GM21367 (cell line): Measurements from ENCODE around the gene TTLL5.
"Not testable (repeated sequence)": the region's sequence is repeated elsewhere in the genome, so short reads cannot be mapped to it uniquely, and the experiment has no call there.

Experiments used
- ATAC-seq: cut with Tn5 transposase; IDR thresholded peaks from one replicate; pipeline ENCODE4 v1.9.1; 2021; ENCODE audit not compliant: unreplicated experiment

The TTLL5 gene

DNA sequence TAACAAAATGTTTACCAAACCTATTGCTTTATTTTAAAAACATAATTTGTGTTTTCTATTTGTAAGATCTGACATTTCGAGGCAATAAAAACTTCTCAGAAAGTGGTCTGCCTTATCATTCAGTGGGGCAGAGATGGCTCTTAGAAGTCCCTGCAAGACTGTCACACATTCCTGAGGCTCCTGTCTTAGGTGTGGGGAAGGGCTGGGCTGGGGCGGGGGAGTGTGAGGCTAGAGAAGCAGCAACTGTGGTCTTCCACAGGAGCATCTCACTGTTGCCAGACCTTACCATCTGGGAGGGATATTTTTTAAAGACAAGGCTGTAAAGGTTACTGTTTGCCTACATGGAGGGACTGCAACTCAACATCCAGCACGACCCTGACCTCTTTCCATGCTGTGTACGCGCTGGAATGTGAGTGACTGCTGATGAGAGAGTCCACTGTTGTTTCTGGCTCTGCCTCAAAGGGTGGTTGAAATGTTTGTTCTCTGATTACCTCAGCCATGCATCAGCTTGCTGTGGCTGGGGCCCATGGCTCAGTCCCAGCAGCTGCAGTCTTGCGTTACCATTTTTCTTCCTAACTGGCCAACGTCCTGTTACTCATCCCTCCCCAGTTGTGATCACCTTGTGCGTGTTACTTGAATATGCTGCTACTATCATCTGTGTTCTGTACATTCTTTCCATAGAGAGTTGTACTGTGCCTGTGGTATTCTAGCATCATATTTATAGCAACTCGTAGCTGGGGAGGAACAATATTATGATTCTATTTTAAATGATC, 12.8 kb upstream of the TTLL5 start:
- ATAC-seq: no peak

DNA sequence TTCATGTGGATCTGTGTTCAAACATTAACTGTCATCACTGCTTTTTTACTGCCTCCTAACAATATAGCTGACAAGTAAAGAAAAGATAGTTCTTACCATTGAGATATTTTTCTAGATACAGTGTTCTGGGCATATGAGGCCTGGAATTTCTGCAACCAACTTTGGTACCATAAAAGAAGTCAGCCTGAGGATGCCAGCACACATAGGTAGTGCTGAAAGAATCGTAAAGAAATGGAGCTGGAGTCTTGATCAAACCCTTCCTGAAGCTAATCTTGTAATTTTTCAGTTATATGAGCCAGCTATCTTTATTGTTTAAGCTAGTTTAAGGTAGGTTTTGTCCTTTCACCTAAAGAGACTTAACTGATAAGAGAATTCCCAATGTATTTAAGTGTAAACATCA, 11.7 kb upstream of the TTLL5 start:
- ATAC-seq: no peak

DNA sequence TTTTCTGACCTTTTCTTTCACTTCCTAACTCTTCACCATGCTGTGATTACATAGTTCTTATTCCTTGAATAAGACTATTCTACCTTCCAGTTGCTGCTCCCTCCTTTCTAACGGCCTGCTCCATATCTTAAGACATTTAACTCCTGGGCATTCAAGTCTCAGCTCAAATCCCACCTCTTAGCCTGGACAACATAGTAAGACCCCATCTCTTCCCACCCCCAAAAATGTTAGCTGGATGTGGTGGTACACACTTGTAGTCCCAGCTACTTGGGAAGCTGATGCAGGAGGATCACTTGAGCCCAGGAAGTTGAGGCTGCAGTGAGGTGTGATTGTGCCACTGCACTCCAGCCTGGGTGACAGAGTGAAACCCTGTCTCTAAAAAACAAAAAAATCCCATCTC, 11.3 kb upstream of the TTLL5 start:
- ATAC-seq: no peak

DNA sequence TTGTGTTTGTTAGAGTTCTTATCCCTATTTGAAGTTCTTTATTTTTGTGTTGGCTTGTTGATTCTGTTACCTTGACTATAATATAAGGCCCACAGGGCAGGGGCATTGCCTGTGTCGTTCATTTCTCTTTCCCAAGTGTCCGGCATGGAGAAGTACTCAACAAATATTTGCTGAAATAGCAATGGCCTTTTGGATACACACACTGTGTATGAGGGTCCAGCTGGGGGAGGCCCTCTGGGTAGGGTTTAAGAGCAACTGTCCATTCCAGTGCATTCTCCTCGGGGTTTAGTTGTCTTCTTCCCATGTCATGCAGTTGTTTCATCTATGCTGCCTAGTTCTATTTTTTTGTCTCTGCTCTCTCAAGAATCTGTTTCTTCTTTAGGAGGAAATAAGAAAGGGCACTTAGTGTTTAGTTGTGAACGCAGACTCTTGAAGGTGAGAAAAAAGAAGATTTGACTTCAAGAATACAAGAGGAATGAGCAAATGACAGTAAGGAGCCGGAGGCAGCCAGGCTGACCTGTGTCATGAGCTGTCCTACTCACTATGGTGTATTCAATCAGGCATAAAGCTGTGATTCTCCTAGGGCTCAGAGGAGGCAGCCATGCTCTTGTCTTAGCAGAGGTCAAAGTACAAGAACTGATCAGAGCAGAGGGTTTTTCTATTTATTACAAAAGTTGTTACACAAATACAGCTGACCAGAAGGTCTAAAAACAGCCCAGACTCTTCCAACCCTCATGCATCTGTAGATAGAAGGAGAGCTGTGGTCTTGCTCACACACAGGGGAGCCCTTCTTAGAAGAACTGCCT, 10.6 kb upstream of the TTLL5 start:
- no peak for ATAC-seq

DNA sequence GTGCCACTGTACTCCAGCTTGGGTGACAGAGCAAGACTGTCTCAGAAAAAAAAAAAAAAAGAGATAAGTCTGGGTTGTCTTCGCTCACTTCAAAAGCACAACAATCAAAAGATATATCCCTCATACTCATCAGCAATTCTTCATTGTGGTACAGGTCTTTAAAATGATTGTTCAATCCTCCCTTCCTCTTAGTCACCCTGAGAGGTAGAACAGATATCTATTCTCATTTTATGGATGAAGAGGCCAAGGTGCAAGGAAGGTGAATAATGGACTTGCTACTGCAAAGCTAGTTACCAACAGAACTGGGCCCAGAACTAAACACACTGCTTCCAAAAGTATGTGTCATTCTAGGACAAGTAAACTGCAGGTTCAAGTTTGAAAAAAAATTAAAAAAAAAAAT, 7.5 kb upstream of the TTLL5 start:
- ATAC-seq: no peak

DNA sequence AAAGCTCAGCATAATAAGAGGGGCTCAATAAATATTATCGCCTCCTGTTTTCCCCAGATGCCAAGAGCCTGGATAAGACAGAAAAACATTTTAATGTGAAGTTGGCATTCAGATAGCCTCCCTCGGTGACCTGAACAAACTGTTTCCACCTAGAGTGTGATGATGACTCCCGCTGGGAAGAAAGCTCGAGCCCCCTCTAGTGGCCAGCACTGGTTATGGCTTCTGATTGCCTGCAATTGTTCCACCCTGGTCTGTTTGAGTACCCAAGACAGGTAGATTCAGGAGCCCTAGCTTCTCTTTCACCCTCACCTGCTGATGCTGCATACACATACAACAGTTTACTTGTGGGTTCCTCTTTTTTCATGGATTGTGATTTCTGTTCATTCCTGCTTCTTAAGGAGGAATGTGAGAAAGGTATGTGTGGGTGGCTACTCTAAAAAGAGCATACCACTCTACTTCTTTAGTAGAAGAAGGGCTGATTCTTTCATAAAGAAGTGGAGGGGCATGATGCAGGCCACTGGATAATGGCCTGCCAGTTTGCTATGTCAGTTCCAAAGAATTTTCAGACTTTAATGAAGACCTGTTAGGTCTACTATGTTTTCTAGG, 6.8 kb upstream of the TTLL5 start:
- peak; percentile 65 for ATAC-seq

DNA sequence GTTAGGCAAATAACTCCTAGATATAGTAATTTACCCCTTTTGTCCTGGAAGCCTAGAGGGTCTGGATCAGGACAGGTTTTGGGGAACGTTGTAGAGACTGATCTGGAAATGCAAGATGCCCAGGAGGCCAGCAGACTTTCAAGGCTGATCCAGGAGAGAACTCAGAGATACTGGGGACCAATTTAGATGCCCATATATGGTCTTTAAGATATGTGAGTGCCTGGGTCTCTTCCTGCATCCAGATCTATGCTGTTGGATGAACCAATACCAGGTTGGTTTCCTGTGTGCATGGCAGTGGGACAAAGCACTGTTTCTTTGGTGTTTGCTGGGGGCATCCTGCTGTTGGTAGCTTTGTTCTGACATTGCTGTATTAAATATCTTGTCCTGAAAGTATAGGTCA, 5.8 kb upstream of the TTLL5 start:
- ATAC-seq: no peak

DNA sequence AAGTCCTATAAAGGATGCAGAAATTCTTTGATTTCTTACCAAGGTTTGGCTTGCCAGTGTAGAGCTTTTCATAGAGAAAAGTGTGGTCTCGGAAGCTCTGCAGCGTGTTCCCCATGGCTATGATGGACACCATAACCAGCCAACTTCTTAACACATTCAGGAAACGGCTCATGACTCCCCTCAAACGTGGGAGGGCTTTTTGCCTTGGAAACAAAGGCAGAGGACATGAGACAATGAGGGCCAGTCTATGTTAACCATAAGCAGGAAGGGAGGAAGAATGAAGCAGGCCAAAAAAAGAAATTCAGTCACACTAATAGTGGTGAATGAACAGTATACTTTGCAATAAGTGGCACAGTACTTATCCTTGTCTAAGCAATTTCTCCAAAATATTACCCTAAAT, 3.7 kb upstream of the TTLL5 start:
- ATAC-seq: no peak

DNA sequence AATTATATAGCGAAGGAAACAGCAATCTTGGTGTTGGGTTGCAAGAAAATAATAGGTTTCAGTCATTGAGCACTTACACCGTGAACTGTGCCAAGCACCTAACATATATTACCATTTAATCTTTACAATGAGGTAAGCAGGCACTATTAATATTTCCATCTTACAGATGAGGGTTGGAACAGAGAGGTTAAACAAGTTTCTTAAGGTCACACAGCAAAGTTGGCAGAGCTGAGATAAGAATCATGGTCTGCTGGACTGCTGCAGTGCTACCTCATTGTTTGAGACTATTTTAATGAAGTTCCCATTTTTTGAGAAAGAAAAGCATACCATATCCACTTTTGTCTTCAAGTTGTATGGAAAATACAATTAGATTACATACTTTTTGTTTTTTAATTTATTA, 2.1 kb upstream of the TTLL5 start:
- no peak for ATAC-seq

DNA sequence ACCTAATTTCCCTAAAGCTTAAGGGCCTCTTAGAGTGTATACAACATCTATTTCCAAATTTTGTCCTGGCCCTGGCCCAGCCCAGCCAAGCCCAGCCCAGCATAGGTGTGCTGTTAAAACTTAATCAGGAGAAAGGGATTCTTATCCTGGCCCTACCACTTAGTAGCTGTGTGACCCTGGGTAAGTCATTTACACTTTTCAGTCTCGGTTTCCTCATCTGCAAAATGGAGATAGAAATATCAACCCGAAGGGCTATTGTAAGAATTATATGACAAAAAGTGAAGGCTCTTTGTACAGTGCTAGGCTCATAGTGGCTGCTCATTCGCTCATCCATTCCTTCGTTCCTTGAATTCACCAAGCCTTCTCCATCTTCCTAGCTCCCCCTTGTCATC, 812 bp upstream of the TTLL5 start:
- no peak for ATAC-seq

DNA sequence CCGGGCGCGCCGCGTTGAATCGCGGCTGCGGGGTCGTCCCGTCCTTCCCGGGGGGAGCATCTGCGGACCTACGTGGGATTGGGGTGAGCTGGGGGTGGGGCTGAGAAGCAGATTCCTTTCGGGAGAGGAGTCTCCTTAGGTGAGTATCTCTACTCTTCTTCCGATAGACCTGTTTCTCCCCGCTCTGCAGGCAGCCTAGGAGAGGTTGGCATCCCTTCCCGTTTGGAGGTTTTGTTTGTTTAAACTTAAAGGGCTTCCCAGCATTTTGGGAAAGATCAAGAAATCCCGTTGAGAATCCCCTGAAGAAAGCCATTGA, 411 bp downstream of the TTLL5 start:
- no peak for ATAC-seq

DNA sequence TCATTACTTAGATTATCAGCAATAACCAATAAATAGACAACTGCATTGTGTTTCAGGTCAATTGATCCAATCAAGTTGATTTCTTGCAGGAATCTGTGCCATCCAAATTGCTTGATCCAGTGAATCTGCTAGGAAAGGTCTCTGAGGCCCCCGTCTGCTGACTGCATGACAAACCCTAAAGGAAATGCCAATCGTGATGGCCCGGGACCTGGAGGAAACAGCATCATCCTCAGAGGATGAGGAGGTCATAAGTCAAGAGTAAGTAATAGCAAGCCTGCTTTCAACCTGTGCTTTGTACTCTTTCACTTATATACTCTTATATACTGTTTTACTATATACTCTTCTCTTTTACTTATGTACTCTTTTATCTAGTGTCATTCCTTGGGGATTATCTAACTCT, 1.9 kb downstream of the TTLL5 start:
- ATAC-seq: no peak

DNA sequence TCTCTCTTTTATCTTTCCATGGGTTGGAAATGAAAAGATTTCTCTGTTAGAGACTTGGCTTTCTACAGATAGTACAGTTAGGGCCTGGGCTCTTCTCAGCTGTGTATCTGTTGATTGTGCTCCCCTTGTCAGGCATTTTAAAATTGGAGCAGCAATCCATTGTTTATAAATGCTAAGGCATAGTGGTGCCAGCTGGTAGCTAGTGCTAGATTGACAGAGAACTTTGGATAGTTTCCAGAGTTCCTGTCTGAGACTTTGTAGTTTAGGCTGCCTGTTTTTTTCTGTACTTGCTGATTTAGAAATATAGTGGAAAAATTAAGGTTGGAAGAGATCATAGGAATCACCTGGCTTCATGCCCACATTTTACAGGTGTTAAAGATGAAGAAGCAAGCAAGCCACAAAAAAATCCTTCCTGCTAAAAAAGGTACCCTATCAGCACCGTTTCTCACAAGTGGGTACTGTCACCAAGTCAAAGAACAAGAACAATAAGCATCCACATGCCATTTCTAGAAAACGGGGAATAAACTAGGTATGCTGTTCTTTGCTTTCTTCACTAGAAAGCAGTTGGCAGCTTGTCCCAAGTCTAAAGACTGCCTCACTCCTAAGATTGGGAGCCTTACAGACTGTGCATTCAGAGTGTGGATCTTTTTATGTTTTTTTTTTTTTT, 6.2 kb downstream of the TTLL5 start:
- no peak for ATAC-seq

DNA sequence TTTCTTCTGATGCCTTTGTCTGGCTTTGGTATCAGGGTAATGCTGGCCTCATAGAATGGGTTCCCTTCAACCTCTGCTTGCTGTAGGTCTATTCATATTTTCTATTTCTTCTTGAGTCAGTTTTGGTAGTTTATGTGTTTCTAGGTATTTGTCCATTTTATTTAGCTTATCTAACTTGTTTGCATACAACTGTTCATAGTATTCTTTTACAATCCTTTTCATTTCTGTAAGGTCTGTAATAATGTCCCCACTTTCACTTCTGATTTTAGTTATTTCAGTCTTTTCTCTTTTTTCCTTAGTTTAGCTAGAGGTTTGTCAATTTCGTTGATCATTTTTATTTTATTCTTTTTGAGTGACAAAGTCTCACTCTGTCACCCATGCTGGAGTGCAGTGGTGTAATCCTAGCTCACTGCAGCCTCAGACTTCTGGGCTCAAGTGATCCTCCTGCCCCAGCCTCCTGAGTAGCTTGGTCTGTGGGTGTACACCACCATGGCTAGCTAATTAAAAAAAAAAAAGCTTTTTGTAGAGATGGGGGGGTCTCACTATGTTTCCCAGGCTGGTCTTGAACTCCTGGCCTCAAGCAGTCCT, 11.7 kb downstream of the TTLL5 start:
- ATAC-seq: no peak

DNA sequence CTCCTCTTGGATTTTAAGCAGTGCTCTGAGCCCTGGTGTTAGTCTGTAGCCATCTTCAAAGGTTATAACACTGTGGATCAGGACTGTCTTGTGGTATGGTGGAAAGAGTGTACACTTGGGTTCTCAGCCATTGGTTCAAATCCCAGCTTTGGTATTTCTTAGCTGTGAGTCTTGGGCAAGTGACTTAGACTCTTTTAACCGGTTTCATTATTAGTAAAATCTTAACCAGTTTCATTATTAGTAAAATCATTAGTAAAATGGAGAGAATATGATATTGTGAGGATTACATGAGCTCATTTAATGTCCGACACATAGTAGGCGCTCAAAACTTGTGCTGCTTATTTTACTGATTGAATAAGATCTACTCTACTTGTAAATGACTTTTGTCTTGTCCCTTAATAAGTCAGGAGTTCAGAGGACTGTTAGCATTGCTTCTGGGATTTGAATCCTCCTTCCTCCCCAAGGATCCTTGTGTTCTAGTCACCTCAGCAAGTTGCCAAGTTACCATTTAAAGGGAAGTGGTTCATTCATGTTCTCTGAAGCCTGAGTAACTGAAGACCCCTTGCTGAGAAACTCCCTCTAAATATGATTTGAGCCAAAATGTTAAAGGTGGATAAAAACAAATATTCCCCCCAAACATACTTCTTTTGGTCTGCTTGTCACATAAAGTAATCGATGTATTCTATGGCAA, 12.4 kb downstream of the TTLL5 start:
- ATAC-seq: no peak

DNA sequence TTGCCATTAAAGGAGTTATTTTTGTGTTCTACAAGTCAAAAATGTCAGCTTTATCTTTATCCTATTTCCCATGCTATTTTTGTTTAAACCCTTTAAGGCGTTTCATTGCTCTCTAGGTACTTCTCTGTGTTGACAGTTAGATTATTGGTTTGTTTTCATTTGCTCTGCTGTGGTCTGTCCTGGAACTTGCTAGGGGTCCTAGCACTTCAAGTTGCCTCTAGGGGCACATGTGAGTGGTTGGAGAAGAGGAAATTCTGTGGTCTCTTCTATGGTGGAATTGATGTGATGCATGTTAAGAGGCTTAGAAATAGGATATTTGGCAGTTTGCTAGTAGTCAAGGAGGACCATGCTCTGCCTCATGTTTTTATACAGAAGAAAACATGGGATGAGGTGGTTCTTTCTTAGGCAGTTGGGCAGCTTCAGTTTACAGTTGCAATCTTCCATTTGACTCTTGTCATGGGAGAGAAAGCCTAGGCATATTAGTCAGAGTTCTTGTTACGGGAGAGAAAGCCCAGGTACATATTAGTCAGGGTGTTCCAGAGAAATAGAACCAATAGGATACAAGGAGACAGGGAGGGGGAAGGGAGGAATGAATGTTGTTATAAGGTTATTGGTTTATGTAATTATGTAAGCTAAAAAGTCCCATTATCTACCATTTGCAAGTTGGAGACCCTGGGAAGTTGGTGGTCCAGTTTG, 14.4 kb downstream of the TTLL5 start:
- ATAC-seq: no peak

DNA sequence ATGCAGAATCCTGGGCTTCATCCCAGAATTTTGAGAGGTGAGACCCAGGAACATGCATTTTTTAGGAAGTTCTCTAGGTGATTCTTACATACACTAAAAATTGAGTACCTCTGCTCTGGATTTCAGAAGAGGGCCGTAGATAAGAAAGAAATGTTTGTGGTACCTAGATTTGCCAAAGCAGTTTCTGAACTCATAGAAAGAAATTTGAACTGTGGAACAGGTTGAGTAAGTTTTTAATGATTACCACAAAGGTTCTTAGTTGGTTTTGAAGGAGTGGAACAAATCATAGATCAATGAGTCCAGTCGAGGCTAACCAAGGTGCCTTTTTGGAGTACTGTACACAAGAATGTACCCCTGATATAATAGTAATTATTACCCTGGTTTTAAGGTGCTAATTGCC, 24.9 kb downstream of the TTLL5 start:
- no peak for ATAC-seq

DNA sequence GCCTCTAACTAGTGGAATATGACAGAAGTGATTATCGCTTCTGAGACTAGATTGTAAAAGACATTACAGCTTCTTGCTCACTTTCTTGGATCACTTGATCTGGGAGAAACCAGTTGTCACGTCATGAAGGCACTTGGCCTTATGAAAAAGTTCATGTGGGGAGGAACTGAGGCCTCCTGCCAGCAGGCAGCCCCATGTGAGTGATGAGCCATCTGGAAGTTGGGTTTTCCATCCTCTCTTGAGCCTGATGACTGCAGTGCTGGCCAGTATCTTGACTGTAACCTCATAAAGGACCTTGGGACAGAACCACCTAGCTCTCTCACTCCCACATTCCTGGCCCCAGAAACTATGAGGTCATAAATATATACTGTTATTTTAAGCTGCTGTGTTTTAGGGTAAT, 28.0 kb downstream of the TTLL5 start:
- ATAC-seq: no peak

DNA sequence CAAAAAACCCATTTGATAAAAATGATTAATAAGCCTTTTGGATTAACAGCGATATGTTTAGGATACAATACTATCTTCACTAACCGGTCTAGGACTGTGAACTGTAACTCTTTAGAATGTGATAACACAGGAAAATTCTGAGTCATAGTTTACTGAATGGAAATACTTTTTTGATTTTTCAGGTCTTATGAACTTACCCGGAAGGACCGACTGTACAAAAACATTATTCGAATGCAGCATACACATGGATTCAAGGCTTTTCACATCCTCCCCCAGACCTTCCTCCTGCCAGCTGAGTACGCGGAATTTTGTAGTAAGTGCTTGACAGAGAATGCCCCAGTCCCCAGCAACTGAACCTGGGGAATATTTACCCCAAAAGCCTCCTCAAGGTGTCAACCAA, 29.0 kb downstream of the TTLL5 start:
- no peak for ATAC-seq

DNA sequence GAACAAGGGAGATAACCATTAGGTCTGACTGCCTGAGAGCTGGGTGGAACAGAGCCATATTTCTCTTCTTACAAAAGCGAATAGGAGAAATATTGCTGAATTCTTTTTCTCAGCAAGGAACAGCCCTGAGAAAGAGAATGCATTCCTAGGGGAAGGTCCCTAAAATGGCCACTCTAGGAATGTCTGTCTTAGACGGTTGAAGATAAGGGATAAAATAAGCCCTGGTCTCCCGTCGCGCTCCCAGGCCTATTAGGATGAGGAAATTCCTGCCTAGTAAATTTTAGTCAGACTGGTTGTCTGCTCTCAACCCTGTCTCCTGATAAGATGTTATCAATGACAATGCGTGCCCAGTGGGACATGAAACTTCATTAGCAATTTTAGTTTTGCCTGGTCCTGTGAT, 34.0 kb downstream of the TTLL5 start:
- ATAC-seq: not testable (repeated sequence)
